ENCODE data around the gene POLG2. TPM values are rescaled to one million over a fixed set of nuclear protein-coding genes. Genes with fewer than 3 reads are reported as not detected.
A peak's percentile ranks its signal among the peaks of the same experiment; 100 is the strongest.

The POLG2 gene
- total and polyA plus RNA-seq, 10 of the 15 experiments (the other 5 are each of a cell fraction or from before 2014, with no cell fraction given), result 10.2 to 27.7 (median 22.2) TPM

DNA sequence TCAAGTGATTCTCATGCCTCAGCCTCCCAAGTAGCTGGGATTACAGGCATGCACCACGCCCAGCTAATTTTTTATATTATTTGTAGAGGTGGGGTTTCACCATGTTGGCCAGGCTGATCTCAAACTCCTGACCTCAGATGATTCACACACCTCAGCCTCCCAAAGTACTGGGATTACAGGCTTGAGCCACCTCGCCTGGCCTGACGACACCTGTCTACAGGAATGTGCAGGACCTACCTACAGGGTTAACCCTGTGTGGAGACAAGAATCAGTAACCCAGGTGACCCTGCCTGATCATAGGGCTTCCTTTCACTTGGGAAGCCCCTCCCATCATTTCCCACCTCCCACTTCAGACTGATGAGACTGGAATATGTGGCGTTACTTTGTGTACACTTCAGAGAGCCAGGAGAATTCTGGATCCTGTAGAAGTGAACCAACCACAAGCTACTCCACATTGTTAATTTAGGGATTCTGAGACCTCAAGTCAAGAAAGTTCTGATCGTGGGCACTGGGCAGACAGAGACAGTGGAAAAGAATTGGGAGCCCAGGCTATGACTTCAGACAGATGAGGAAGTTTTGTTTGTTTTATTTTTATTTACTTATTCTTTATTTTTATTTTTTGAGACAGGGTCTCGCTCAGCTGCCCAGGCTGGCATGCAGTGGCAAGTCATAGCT is 53.6 kb downstream of the POLG2 start (continued):
- TF ChIP-seq, protein P1, sequence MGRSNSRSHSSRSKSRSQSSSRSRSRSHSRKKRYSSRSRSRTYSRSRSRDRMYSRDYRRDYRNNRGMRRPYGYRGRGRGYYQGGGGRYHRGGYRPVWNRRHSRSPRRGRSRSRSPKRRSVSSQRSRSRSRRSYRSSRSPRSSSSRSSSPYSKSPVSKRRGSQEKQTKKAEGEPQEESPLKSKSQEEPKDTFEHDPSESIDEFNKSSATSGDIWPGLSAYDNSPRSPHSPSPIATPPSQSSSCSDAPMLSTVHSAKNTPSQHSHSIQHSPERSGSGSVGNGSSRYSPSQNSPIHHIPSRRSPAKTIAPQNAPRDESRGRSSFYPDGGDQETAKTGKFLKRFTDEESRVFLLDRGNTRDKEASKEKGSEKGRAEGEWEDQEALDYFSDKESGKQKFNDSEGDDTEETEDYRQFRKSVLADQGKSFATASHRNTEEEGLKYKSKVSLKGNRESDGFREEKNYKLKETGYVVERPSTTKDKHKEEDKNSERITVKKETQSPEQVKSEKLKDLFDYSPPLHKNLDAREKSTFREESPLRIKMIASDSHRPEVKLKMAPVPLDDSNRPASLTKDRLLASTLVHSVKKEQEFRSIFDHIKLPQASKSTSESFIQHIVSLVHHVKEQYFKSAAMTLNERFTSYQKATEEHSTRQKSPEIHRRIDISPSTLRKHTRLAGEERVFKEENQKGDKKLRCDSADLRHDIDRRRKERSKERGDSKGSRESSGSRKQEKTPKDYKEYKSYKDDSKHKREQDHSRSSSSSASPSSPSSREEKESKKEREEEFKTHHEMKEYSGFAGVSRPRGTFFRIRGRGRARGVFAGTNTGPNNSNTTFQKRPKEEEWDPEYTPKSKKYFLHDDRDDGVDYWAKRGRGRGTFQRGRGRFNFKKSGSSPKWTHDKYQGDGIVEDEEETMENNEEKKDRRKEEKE (IDR thresholded peaks at IDR 0.05), result no peak

DNA sequence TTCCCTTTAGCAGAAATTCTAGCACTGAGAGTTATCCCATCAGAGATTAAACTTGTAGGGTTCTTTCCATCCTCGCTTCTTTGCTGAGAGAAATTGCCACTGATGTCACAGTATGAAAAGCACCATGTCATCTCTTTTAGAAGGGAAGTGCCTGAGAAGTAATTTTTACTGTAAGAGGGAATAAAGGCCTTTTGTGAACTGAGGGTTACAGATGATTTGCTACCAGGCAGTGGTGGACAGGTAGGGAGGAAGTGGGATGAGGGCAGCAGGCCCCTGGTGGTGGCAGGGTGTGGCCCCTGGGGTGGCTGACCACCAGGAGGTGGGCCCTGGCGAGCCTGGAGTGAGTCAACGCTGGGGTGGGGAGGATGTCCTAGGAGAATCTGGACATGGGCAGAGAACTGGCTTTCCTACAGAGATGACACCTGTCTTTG is 54.3 kb downstream of the POLG2 start:
- ATAC-seq (peak; percentile 63), FAIRE-seq (no peak), DNase-seq (ENCODE audit: low read depth, low spot score) (no peak)
- Histone ChIP-seq H2AFZ (ENCODE audit: control insufficient read depth, low read depth, low read length) (peak overlapping the region; percentile 59), H4K20me1 (ENCODE audit: control insufficient read depth, insufficient read depth) (no peaks in the 10 kb centered on the region), H3K9me3 (replicated peaks; ENCODE audit: control insufficient read depth, insufficient read depth, low read length) (peaks cover 8% of the 10 kb centered on the region; the same call in 2 of the 3 replicates), H3K79me2 (ENCODE audit: control insufficient read depth, insufficient read depth, low read length) (no peaks in the 10 kb centered on the region), H3K9ac (ENCODE audit: control insufficient read depth, insufficient read depth, low read length) (no peak overlapping the region), H3K4me3 (no peak overlapping the region), H3K36me3 (ENCODE audit: control insufficient read depth in 2 of 2, insufficient read depth in 2 of 2, low read length in 1 of 2) (no peaks in the 10 kb centered on the region), H3K4me1 (ENCODE audit: control insufficient read depth, insufficient read depth, low read length) (peaks cover 14% of the 10 kb centered on the region), H3K27ac (ENCODE audit: control insufficient read depth, insufficient read depth) (no peak overlapping the region), H3K27me3 (replicated peaks in 1 of 2; ENCODE audit: control insufficient read depth in 2 of 2, insufficient read depth in 2 of 2, low read length in 1 of 2) (no peaks in the 10 kb centered on the region), H3K4me2 (ENCODE audit: control insufficient read depth, insufficient read depth) (peak overlapping the region; percentile 1)
- in situ Hi-C loops (cut with MboI) (no loop called here), intact Hi-C loops (cut with micrococcal nuclease; ENCODE audit: unreplicated experiment) (no loop called here)
- POLR2A ChIA-PET, result no interaction called here
- RAD21 ChIA-PET (ENCODE audit: unreplicated experiment), result no interaction called here
- 20% methylated on average over 3 of the region's 3 CpGs for WGBS (ENCODE audit: insufficient coverage, insufficient replicate concordance, low lambda C conversion rate, missing lambda C conversion rate)
- TF ChIP-seq CREM (IDR thresholded peaks at IDR 0.05; ENCODE audit: low read depth) (peak; percentile 40), SPI1 (IDR thresholded peaks at IDR 0.05; ENCODE audit: borderline replicate concordance, insufficient read depth, low read depth, low read length) (peak; percentile 40; the same call in 1 of the 2 replicates), FOS (IDR thresholded peaks at IDR 0.05; ENCODE audit: borderline replicate concordance, extremely low read depth, insufficient read length) (no peak), CREB1 (IDR thresholded peaks at IDR 0.05; ENCODE audit: low read depth) (peak; percentile 80; the same call in 1 of the 2 replicates)
- no TSS peak for BruUV-seq (replicated peaks)
- SMC1A ChIA-PET (ENCODE audit: uncharacterized antibody, unreplicated experiment), result interaction anchor here (1.2 kb wide), 1 partner anchor 136 kb away, joined by 4 read pairs; no protein-coding TSS in a partner anchor
- CTCF ChIA-PET, result interaction anchor here (1.0 to 1.4 kb wide), 2 partner anchors 9 to 48 kb away, joined by 3 to 7 read pairs; no protein-coding TSS in a partner anchor

Measured in GM12878 (cell line).